MCF 10A (cell line): ENCODE results near the gene MS4A7. TPM values are rescaled to one million over a fixed set of nuclear protein-coding genes. Genes with fewer than 3 reads are reported as not detected.
"Not testable (repeated sequence)": the region's sequence is repeated elsewhere in the genome, so short reads cannot be mapped to it uniquely, and the experiment has no call there.

ENCODE experiments used
- BruUV-seq: library from RNA; stranded (reverse); fragments of 400-500 nt; replicated peaks from 2 replicates; lab custom pipeline; 2021; lab: Mats Ljungman, UMichigan
- CTCF ChIA-PET: fragments of 300-600 bp; sonication (Branson Sonifier 250); formaldehyde crosslinking; extraction: SDS; loops from one replicate; lab custom pipeline; 2021; ENCODE audit warnings: antibody characterized with exemption, inconsistent platforms; lab: Yijun Ruan, JAX
- POLR2A ChIA-PET: fragments of 300-600, 350-650 bp; sonication (Branson Sonifier 250); formaldehyde crosslinking; extraction: SDS; loops from one replicate; lab custom pipeline; 2020; ENCODE audit warnings: antibody characterized with exemption, inconsistent platforms; lab: Yijun Ruan, JAX
- DNase-seq: peaks from one replicate; pipeline ENCODE4 v3.0.0-alpha.2; 2018; ENCODE audit not compliant: unreplicated experiment
- H3K27ac Mint-ChIP-seq: one replicate; pipeline ENCODE4 v1.8.0; 2022; ENCODE audit warnings: mild to moderate bottlenecking, low read depth, mixed read lengths; ENCODE audit not compliant: unreplicated experiment
- H3K27me3 Mint-ChIP-seq: one replicate; pipeline ENCODE4 v1.8.0; 2022; ENCODE audit warnings: mixed read lengths; ENCODE audit not compliant: insufficient read depth, unreplicated experiment
- H3K36me3 Mint-ChIP-seq: one replicate; pipeline ENCODE4 v1.8.0; 2022; ENCODE audit warnings: mild to moderate bottlenecking, moderate library complexity, mixed read lengths; ENCODE audit not compliant: insufficient read depth, unreplicated experiment
- H3K4me1 Mint-ChIP-seq: one replicate; pipeline ENCODE4 v1.8.0; 2022; ENCODE audit warnings: mixed read lengths; ENCODE audit not compliant: insufficient read depth, unreplicated experiment
- H3K4me3 Mint-ChIP-seq: one replicate; pipeline ENCODE4 v1.8.0; 2022; ENCODE audit warnings: mild to moderate bottlenecking, moderate library complexity, mixed read lengths; ENCODE audit not compliant: unreplicated experiment
- H3K9me3 Mint-ChIP-seq: one replicate; pipeline ENCODE4 v1.8.0; 2022; ENCODE audit warnings: mixed read lengths; ENCODE audit not compliant: unreplicated experiment
- CTCF ChIP-seq: fragments of 200-600 bp; IDR thresholded peaks from one replicate; pipeline ENCODE4 v1.8.0; 2022; ENCODE audit warnings: antibody characterized with exemption, mild to moderate bottlenecking; ENCODE audit not compliant: unreplicated experiment
- intact Hi-C: fragments of 100-400 bp; cut with micrococcal nuclease; formaldehyde crosslinking; loops from 2 replicates; pipeline ENCODE4 v1.14.1; 2022
- total RNA-seq: library from RNA; stranded (reverse); gene quantifications from 2 replicates; pipeline ENCODE4 v1.2.3, GENCODE V29; 2022

MS4A7 gene
- total RNA-seq, 1 experiment from 2014 or later, result not detected

DNA sequence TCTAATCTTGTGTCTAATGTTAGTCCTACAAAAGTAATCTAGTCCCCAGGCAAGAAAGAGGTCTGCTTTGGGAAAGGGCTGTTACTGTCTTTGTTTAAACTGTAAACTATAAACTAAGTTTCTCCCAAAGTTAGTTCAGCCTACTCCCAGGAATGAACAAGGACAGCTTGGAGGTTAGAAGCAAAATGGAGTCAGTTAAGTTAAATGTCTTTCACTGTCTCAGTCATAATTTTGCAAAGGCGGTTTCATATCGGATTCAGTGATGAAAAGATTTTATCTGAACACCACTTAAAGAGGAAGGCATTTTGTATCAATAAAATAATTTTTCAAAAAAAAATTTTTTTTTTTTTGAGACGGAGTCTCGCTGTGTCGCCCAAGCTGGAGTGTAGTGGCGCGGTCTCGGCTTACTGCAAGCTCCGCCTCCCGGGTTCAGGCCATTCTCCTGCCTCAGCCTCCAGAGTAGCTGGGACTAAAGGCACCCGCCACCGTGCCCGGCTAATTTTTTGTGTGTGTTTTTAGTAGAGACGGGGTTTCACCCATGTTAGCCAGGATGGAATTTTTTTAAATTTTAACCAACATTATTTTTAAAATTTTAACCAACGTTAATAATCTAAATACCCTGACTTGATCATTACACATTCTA, 11.9 kb upstream of the MS4A7 start:
- intact Hi-C loops, H3K27ac Mint-ChIP-seq, H3K36me3 Mint-ChIP-seq, H3K9me3 Mint-ChIP-seq, BruUV-seq, POLR2A ChIA-PET, DNase-seq, H3K4me3 Mint-ChIP-seq: not testable (repeated sequence)
- CTCF ChIA-PET, result interaction anchor here (1.0 to 5.5 kb wide), 4 partner anchors 23 to 397 kb away, joined by 3 to 34 read pairs (median 4); no protein-coding TSS in a partner anchor
- H3K4me1 Mint-ChIP-seq, result peaks cover 21% of the 10 kb centered on the region
- H3K27me3 Mint-ChIP-seq, result peaks cover 30% of the 10 kb centered on the region

- H3K27me3 Mint-ChIP-seq, result peaks cover 30% of the 10 kb centered on the region
- TF ChIP-seq CTCF, result no peak
- no peak overlapping the region for H3K4me3 Mint-ChIP-seq
- CTCF ChIA-PET, result interaction anchor here (1.0 to 5.5 kb wide), 4 partner anchors 24 to 252 kb away, joined by 4 to 34 read pairs (median 4); no protein-coding TSS in a partner anchor
- H3K27ac Mint-ChIP-seq, result no peak overlapping the region
- intact Hi-C loops, result no loop called here
- POLR2A ChIA-PET, result no interaction called here
- no peaks in the 10 kb centered on the region for H3K36me3 Mint-ChIP-seq
- BruUV-seq, result no TSS peak
- H3K9me3 Mint-ChIP-seq, result no peaks in the 10 kb centered on the region
- H3K4me1 Mint-ChIP-seq, result peaks cover 25% of the 10 kb centered on the region
- no peak for DNase-seq
These were observed 11.3 kb upstream of the MS4A7 start for GRCh38 chr11:60367009-60367408.

- no peak overlapping the region for H3K27ac Mint-ChIP-seq
- POLR2A ChIA-PET, result no interaction called here
- H3K4me1 Mint-ChIP-seq, result peaks cover 25% of the 10 kb centered on the region
- H3K36me3 Mint-ChIP-seq, result no peaks in the 10 kb centered on the region
- CTCF ChIA-PET, result interaction anchor here (0.5 to 5.5 kb wide), 3 partner anchors 33 to 891 kb away, joined by 4 to 34 read pairs (median 6); no protein-coding TSS in a partner anchor
- BruUV-seq, result no TSS peak
- peaks cover 32% of the 10 kb centered on the region for H3K27me3 Mint-ChIP-seq
- no peak overlapping the region for H3K4me3 Mint-ChIP-seq
- H3K9me3 Mint-ChIP-seq, result no peaks in the 10 kb centered on the region
- intact Hi-C loops, result no loop called here
- DNase-seq, result no peak
- TF ChIP-seq CTCF, result no peak
These were observed 10.4 kb upstream of the MS4A7 start for GRCh38 chr11:60367896-60368295.

- Mint-ChIP-seq H3K27me3 (peaks cover 9% of the 10 kb centered on the region), H3K4me3 (peak overlapping the region; percentile 25), H3K27ac (peak overlapping the region; percentile 86), H3K4me1 (peaks cover 17% of the 10 kb centered on the region), H3K9me3 (no peaks in the 10 kb centered on the region), H3K36me3 (no peaks in the 10 kb centered on the region)
- TF ChIP-seq CTCF, result no peak
- intact Hi-C loops, result no loop called here
- ChIA-PET POLR2A (interaction anchor here (0.6 to 1.3 kb wide), 6 partner anchors 14 to 544 kb away, joined by 3 to 5 read pairs (median 3); partner anchors contain the start of gene TMEM109), CTCF (interaction anchor here (0.6 to 5.5 kb wide), 9 partner anchors 8 to 803 kb away, joined by 3 to 34 read pairs (median 3); no protein-coding TSS in a partner anchor)
- DNase-seq, result no peak
- BruUV-seq, result no TSS peak
These were observed 8.0 kb upstream of the MS4A7 start for GRCh38 chr11:60370252-60370810.
